Renal pelvis (tissue), 4 donors: Measurements from ENCODE around the gene CRACR2B. TPM values are rescaled to one million over a fixed set of nuclear protein-coding genes. Genes with fewer than 3 reads are reported as not detected.

Experiments used
- DNase-seq: peaks from one replicate; pipeline ENCODE4 v3.0.0-alpha.2; 2013
- polyA plus RNA-seq, 3 donors: library from polyadenylated mRNA; unstranded; fragments of 120-200 nt; gene quantifications; one replicate each; pipeline ENCODE4 v1.2.1, GENCODE V29; 2013; ENCODE audit not compliant: insufficient read length in 3 of 3

CRACR2B gene
- polyA plus RNA-seq, 3 donors = 16.7 to 21.7 (median 20.0) TPM

DNA sequence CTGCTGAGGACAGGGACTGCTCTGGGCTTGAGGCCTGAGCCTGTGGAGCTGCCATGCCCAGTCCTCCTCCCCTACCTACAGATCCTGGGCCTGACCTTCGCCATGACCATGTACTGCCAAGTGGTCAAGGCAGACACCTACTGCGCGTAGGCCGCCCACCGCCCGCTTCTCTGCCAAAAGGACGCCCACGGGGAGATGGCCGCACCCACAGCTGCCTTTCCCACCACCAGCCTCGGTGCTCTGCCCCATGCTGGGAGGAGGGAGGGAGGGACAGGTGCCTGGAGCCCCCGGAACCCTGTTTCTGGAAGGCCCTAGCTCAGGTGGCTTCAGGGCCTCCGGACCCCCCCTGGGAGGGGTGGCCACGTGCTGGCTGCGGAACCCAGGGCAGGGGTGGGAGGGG lies 38.8 kb downstream of the CRACR2B start:
- DNase-seq = no peak

DNA sequence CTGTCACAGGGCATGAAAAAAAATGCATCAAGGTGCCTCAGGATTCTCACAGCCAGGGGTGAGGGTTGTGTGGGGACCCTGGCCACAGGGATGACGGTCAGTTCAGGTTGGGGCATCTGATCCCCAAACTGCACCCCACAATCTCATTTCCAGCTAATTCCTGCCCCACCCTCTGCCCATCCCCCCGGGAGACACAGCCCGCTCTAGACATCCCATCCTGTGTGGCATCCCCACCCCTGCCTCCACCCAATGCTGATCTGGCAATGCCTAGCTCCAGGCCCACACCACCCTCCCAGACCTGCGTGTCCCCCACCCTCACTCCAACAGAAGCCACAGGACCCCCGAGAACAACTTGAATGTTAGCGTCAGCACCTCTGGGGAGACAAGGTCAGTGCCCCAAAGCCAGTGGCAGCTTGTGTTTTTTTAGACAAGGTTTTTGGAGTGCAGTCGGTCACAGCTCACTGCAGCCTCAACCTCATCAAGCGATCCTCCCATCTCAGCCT lies 40.2 kb downstream of the CRACR2B start:
- DNase-seq = no peak

DNA sequence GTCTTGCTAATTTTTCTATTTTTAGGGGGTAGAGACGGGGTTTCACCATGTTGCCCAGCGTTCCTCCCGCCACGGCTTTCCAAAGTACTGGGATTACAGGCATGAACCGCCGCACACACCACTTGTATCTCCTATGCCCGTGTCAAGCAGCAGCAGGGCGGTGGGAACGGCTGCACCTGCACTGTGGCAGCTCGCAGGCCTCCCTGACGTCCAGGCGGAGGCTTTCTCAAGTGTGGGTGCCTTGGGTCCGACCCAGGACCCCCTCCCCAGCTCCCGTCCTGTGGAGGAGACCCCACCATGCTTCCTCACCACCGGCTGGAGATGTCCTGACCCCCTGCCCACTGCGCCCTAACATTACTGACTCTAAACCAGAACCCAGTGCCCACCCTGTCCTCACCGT lies 40.7 kb downstream of the CRACR2B start:
- no peak for DNase-seq

DNA sequence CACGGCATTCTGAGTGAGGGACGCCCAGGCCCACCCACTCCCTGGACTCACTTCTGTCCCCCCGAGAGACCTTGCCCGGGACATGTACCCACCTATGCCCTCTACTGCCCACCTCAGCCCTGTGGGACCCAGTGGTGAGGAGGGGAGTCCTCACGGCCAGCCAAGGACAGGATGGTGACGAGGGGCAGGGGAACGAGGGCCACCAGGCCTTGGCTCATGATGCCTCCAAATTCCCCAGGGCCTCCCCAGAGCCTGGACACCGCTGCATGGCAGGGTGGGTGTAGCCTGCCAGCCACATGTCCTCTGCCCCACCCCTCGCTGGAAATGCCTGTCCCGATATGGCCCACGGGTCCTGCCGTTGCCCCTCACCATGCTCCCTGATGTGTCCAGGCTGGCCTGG lies 41.1 kb downstream of the CRACR2B start:
- DNase-seq = no peak

DNA sequence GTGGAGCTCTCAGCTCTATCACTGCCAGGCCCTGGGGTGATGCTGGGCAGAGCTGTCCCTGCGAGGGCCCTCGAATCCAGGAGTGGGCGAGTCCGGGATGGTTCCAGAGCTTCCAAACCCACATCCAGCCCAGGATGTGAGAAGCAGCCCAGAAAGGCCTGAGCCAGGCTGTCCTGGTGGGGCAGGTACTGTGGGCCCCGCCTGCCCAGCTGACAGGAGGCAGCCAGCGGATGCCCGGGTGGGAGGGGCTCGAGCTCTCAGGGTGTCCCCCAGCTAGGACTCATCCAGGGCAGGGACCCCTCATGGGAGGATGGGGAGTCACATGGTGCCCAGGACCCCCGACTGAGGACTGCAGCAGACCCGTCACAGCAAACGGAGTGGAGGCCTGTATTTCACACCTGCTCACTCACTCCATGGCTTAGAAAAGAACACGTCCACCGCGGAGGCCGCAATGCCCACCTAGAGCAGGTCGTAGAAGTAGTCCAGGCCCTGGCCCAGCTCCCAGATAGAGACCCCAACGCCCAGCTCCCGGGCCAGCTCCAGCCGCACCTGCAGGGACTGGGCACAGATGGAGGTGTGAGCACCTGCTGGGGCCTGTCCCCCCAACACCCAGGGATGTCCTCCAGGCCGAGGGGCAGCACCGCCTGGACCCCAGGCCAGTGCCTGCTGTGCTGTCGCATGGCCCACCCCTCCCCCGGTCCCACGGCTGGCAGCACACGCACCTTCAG lies 41.8 kb downstream of the CRACR2B start:
- DNase-seq = no peak

DNA sequence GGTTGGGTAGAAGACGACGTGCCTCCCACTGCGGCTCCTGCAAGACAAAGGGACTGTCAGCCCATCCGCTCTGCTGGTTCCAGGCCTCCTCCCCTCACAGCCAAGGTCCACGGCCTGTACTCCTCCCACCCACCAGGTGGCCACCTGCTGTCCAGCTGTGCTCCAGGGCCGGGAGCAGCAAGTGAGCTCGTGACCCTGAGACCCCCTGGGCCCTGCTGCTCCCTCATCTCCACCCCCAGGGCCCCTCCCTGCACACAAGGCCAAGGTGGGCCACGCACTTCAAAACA lies 42.4 kb downstream of the CRACR2B start:
- no peak for DNase-seq

DNA sequence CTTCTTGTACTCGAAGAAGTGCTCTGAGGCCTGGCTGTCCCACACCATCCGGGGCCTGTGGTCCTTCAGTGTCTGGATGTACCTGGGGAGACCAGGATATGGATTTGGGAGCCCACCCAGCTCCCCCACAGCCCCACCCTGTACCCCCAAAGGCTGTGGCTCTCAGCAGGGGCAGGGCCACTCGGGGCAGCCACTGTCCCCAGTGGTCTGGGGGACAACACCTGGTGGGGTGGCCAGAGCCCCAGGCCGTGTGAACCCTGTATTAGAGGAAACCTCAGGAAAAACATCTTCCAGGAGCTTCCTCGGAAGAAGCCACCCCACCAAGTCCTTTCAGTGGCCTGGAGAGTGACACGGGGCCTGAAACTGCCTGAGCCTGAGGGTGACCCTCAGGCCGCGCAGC lies 42.7 kb downstream of the CRACR2B start:
- DNase-seq = no peak

DNA sequence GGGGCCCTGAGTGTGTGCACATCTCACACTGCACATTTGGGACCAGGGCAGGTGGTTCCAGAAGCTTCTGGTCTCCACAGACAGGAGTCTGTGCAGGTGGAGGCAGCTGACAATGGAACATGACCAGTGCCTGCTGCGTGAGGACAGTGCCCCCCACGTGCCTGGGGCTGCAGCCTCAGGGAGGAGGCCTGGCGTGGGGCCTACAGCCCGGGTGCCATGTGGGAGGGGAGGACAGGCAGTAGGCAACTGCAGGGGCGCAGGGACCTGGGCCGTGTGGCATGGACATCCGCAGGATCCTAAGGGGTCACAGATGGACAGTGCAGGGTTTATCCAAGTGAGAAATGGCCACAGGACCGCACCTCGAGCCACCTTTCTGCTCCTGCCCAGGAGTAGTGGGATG lies 43.8 kb downstream of the CRACR2B start:
- DNase-seq = no peak

DNA sequence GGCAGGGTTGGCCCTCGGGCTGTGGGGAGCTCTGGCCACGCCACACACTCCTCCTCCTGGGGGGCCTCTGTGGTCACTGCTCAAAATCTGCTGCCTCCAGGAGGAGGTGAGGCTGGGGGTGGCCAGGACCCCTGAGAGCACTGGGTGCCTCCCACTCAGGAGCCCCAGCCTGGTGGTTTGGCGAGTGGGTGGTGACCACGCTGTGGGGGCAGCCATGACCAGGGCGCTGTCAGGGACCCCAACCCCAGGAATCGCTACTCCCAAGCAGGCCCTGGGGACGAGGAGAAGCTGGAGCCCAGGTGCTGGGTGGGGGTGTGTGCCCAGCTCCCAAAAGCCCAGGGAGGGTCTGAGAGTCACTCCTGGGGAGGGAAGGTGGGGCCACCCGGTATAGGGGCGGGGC lies 45.1 kb downstream of the CRACR2B start:
- DNase-seq = no peak

DNA sequence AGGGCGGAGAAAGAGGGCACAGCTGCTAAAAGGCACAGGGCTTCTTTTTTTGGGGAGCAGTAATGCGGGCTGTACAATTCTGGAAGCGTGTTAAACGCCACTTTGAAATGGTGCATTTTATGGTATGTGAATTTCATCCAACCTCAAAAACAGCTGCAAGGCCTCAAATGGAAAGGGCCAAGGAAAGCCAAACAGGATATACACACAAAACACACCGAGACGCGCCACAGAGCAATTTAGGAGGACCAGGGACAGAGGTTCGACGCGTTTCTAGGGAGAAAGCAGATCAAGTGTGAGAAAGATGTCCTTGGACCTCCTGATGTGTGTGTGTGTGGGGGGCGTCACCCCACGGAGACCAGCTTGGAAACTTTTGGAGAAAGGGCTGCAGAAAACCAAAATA lies 46.0 kb downstream of the CRACR2B start:
- no peak for DNase-seq

DNA sequence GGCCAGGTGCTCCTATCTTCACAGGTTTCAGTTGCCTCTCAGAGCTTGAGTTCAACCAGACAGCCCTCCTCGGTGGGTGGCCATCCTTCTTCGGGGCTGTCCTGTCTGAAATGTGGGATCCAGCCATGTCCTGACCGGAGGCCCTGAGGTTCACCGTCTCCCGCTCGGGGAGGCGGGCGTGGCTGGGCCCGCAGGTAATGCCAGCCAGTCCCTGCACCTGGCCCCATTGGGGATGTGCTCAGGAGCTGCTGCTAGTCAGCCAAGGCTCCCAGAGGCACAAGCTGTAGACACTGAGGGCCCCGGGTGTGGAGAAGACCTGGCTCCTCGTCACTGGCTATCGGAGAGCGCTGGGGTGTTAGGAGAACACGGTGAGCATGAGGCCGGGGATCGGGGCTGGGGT lies 47.5 kb downstream of the CRACR2B start:
- no peak for DNase-seq

DNA sequence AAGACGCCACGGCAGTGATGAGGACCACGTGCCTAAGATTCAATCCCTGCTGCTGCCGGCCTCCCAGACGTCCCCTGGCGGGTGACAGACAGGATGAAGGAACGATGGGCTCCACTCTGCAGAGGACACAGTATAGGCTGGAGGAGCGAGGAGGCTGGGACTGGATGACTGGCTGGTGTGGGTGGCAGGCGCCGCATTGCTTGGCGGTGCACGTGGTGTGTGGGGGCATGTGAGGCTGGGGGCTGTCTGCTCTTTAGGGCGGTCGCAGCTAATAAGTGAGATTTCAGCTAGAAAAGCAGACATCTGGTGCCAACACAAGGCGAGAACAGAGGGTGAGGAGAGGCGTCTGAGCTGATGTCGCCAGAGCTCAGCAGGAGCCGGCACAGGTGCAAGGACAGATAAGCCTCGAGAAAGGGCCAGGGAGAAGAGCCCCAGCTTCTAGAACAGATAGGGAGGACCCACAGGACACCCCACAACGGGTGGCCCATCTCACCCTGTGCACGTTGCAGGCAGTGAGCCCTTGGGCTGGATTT lies 48.1 kb downstream of the CRACR2B start:
- DNase-seq = no peak

DNA sequence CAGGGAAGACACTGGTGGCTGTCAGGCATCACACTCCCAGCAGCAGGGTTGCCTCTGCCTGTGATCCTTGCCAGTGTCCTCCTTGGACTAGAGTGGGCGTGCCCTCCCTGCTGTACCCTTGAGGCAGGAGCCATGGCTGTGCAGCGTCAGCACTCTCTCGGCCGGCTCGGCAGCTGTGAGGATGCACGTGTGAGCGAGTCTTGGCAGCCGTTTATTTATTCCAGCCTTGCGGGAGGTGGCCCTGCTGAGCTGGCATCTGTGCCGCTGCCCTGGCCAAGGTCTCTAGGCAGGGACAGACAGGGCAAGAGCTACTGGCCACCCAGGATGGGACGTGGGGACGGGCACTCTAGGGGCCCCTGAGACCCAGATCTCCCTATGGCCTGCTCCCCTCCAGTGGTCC lies 48.8 kb downstream of the CRACR2B start:
- DNase-seq = no peak

DNA sequence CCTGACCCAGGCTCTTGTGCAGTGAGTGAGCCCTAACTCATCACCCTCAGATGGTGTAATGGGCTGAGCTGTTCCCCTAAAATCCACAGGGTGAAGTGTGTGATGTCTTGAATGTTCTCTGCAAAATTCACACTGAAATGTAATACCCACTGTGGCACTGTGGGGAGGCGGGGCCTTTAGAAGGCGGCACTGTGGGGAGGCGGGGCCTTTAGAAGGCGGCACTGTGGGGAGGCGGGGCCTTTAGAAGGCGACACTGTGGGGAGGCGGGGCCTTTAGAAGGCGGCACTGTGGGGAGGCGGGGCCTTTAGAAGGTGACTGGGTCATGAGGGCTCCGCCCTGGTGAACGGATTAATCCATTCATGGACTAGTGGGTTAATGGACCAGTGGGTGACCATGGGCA lies 49.8 kb downstream of the CRACR2B start:
- DNase-seq = no peak

DNA sequence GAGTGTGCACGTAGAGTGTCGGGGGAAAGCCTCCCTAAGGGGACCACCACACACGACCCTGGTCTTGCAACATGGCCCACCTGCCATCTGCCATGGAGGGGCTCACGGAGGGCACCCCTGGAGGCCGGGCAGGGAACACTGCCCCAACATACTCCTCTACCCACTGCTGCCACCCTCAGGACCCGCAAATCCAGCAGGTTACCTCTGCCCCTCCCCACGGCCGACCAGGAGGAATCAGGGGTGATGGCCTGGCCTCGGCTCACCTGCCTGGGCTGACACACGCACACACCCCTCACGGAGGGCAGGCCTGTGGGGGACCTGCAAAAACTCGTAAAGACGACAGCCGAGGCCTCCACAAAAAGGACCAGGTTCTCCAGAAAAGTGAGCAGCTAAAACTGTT lies 52.7 kb downstream of the CRACR2B start:
- DNase-seq = no peak

Other genes with a start within 250 kb of the CRACR2B start
- gene IRF7, start 212.0 kb upstream of the CRACR2B start, polyA plus RNA-seq = 10 to 100 TPM; 11.0 to 11.7 (median 11.2) TPM
- 10 to 100 TPM; 42.6 to 56.2 (median 47.7) TPM for gene CDHR5, start 203.0 kb upstream of the CRACR2B start, polyA plus RNA-seq
- 1 to 10 TPM in 2 of 3 donors, under 1 TPM in 1; 0.87 to 2.3 (median 2.3) TPM for gene SCT, start 200.7 kb upstream of the CRACR2B start, polyA plus RNA-seq
- 1 to 10 TPM; 3.8 to 5.4 (median 4.2) TPM for gene DRD4, start 190.7 kb upstream of the CRACR2B start, polyA plus RNA-seq
- 10 to 100 TPM; 55.3 to 61.9 (median 55.6) TPM for gene DEAF1, start 132.7 kb upstream of the CRACR2B start, polyA plus RNA-seq
- gene TMEM80, start 132.1 kb upstream of the CRACR2B start, polyA plus RNA-seq = 10 to 100 TPM; 41.9 to 62.1 (median 59.9) TPM
- gene EPS8L2, start 121.7 kb upstream of the CRACR2B start, polyA plus RNA-seq = 100 to 1,000 TPM; 128 to 189 (median 150) TPM
- 100 to 1,000 TPM; 129 to 137 (median 130) TPM for gene TALDO1, start 80.5 kb upstream of the CRACR2B start, polyA plus RNA-seq
- 100 to 1,000 TPM in 1 of 3 donors, 10 to 100 TPM in 2; 85.0 to 111 (median 90.3) TPM for gene GATD1, start 50.4 kb upstream of the CRACR2B start, polyA plus RNA-seq
- 1 to 10 TPM in 1 of 3 donors, under 1 TPM in 2; 0.64 to 1.3 (median 0.83) TPM for gene CEND1, start 37.8 kb upstream of the CRACR2B start, polyA plus RNA-seq
- 10 to 100 TPM; 16.0 to 20.9 (median 20.6) TPM for gene SLC25A22, start 29.6 kb upstream of the CRACR2B start, polyA plus RNA-seq
- gene PIDD1, start 22.7 kb upstream of the CRACR2B start, polyA plus RNA-seq = 10 to 100 TPM; 11.8 to 14.4 (median 13.0) TPM
- gene RPLP2, start 18.0 kb upstream of the CRACR2B start, polyA plus RNA-seq = 1,000 to 10,000 TPM; 1,087 to 1,248 (median 1,229) TPM
- gene PNPLA2, start 9.0 kb upstream of the CRACR2B start, polyA plus RNA-seq = 10 to 100 TPM; 66.0 to 79.1 (median 74.7) TPM
- 100 to 1,000 TPM; 207 to 225 (median 220) TPM for gene CD151, start 5.0 kb downstream of the CRACR2B start, polyA plus RNA-seq
- gene POLR2L, start 14.6 kb downstream of the CRACR2B start, polyA plus RNA-seq = 100 to 1,000 TPM; 106 to 132 (median 125) TPM
- 10 to 100 TPM; 76.0 to 92.3 (median 85.2) TPM for gene TSPAN4, start 14.9 kb downstream of the CRACR2B start, polyA plus RNA-seq
- 100 to 1,000 TPM; 113 to 125 (median 114) TPM for gene CHID1, start 82.9 kb downstream of the CRACR2B start, polyA plus RNA-seq
- gene AP2A2, start 98.0 kb downstream of the CRACR2B start, polyA plus RNA-seq = 100 to 1,000 TPM in 2 of 3 donors, 10 to 100 TPM in 1; 99.5 to 126 (median 117) TPM
- gene MUC6, start 208.8 kb downstream of the CRACR2B start, polyA plus RNA-seq = 10 to 100 TPM; 25.6 to 35.8 (median 26.2) TPM
- gene MUC2, start 247.0 kb downstream of the CRACR2B start, polyA plus RNA-seq = under 1 TPM; 0.03 to 0.21 (median 0.17) TPM